ENCODE results near the gene EDA.

Gene EDA

DNA sequence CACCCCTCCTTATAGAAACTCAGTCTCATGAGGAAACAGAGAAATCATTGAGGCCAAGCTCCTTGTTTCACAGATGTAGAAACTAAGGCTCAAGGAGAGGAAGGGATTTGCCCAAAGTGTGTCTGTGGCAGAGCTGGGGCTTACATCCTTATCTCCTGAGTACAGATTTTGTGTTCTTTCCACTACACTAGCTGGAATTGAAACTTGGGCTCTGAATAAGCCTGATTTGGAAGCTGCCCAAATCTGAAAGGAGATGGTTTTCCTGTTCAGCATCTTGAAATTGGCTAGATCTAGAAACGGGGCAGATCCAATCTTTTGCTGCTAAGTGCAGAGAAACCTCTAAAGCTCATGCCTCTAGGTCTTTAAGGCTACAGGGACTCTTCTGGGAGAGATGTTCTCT lies 409.6 kb downstream of the EDA start:
- H3K27ac ChIP-seq: no peak overlapping the region

DNA sequence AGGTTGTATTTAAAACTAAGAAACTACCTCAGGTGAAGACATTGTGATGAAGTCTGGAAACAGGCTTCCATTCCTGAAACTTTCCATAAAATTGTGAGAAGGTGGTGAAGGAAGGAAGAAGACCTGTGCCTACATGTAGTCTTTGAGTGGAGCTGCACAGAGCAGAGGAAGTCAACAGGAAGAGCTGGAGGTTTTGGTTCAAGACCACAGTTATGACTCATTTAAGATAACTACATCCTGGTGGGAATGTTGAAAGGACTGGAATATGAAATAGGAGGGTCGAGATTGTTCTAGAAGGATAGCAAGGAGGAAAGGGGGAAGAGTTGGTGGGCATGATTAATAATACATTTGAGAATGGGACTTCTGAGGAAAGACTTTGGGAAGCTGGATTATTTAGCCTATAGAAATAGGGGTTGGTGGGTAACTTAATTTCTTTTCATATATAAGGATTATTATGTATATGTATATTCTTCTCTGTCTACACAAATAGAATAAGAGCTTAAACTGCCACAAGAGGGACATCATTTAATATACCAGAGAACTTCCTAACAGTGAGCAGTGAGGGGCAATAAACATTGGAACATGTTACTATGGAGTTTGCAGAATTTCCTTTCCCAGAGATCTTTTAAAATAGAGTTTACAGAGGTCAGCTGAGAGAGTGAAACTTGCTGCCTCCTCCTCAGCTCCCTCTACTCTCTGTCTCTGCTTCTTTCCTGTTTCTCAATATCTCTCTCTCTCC lies 410.4 kb downstream of the EDA start:
- TF ChIP-seq, protein P1, sequence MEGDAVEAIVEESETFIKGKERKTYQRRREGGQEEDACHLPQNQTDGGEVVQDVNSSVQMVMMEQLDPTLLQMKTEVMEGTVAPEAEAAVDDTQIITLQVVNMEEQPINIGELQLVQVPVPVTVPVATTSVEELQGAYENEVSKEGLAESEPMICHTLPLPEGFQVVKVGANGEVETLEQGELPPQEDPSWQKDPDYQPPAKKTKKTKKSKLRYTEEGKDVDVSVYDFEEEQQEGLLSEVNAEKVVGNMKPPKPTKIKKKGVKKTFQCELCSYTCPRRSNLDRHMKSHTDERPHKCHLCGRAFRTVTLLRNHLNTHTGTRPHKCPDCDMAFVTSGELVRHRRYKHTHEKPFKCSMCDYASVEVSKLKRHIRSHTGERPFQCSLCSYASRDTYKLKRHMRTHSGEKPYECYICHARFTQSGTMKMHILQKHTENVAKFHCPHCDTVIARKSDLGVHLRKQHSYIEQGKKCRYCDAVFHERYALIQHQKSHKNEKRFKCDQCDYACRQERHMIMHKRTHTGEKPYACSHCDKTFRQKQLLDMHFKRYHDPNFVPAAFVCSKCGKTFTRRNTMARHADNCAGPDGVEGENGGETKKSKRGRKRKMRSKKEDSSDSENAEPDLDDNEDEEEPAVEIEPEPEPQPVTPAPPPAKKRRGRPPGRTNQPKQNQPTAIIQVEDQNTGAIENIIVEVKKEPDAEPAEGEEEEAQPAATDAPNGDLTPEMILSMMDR (conservative IDR thresholded peaks at IDR 0.05): no peak
- no peak for TF ChIP-seq ZFX (IDR thresholded peaks at IDR 0.05)

More for the DNA sequence above, 409.6 kb downstream of the EDA start:
- TF ChIP-seq, protein P1 (conservative IDR thresholded peaks at IDR 0.05): no peak
- TF ChIP-seq ZFX (IDR thresholded peaks at IDR 0.05): no peak

DNA sequence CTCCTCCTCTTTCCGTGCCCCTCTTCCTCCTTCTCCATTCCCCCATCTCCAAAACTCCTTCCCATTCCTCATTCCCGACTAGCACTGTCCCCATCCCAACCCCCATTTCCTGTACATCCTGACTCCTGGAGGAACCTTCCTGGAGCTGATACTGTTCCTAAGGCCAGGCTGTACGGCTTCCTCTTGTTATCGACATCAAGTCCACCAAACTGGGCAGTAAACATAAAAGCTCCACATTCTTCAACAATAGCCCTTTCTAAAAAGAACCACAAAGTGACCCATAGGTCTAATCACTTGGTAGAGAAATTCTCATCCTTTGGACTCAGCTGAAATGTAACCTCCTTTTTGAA lies 410.9 kb downstream of the EDA start:
- no peak overlapping the region for H3K27ac ChIP-seq
- TF ChIP-seq, protein P1 (conservative IDR thresholded peaks at IDR 0.05): no peak
- no peak for TF ChIP-seq ZFX (IDR thresholded peaks at IDR 0.05)

More for the DNA sequence above, 410.4 kb downstream of the EDA start:
- H3K27ac ChIP-seq: no peak overlapping the region

DNA sequence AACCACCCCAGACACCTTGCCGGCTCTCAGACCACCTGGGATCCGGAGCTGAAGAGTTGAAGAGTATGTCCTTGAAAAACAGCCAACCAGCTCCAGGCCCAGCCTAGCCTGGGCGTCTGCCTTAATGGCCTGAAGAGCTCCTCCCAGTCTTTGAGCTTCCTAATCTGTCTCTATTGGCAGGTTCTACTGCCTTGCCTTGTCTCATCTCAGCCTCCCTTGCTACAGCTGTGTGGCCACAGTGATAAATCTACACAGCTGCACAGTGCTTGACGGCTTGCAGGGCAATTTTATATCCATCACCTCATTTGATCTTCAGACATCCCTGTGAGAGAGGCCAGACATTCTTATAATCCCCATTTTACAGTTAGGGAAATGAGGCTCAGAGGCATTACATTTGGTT lies 413.9 kb downstream of the EDA start:
- no peak for TF ChIP-seq ZFX (IDR thresholded peaks at IDR 0.05)
- TF ChIP-seq, protein P1 (conservative IDR thresholded peaks at IDR 0.05): no peak
- H3K27ac ChIP-seq: no peak overlapping the region

DNA sequence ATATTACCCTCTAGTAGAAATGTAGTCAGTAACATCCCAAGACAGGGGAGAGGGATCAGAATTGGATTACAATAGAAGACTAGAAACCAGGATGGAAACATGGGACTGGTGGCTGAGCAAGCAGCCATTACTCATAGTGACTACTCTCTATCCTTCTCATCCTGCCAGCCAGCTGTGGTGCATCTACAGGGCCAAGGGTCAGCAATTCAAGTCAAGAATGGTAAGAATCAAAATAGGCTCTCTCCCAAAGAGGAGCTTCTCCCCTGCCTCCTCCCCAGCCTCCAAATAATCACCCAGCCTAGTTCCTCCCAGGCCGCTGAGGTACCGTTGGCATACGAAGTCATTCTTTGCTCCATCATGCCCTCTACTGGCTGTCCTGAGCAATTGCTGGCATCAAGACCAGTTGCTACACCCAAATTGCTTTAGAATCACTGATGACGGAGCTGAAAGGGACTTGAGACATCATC lies 414.4 kb downstream of the EDA start:
- TF ChIP-seq, protein P1 (conservative IDR thresholded peaks at IDR 0.05): peak; percentile 80
- TF ChIP-seq ZFX (IDR thresholded peaks at IDR 0.05): no peak

DNA sequence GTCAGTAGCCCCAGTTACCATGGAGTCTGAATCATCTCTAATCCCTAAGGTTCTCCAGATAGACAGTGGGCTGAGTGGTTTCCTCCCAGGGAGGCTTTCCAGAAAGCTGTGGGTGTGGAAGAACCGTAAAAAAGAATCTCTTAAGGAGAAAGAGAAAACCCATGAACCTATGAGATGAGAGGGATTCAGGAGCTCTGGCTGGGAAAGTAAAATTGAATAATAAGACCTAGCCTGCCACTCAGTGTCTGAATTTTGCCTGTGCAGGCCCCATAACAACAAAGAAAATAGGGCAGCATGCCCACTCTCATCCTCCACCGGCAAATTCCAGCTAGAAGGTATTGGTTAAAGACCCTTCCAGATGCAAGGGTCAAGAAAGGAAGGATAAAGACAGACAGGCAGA lies 416.9 kb downstream of the EDA start:
- TF ChIP-seq, protein P1 (conservative IDR thresholded peaks at IDR 0.05): no peak
- no peak for TF ChIP-seq ZFX (IDR thresholded peaks at IDR 0.05)

More for the DNA sequence above, 414.4 kb downstream of the EDA start:
- H3K27ac ChIP-seq: no peak overlapping the region

DNA sequence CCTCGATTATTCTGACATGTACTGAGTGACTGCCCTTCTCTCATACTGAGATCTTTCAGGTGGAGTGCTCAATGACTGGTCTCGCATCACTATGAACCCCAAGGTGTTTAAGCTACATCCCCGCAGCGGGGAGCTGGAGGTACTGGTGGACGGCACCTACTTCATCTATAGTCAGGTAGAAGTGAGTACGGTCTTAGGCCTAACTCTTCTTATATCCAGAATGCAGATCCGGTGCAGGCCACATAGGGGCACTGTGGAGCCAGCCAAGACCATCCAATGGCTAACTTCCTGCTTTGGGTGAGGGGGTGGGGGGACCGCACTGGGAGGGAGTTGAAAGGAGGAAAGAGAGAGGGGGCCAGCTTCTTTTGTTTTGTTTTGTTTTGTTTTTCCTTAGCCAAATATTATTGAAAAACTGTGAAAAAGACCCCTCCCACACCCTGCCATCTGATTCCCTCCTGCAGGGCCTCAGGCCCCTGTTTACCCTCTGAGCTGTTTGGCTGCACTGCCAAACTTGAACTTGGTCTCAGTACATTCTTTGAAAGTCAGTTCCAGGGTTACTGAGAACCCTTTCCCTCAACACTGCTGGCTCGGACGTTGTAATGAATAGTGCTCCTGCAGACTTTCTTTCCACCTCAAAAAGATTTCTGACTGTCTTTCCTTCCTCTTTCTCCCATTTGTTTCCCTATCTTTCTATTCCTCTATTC lies 417.6 kb downstream of the EDA start:
- TF ChIP-seq, protein P1 (conservative IDR thresholded peaks at IDR 0.05): peak; percentile 63
- TF ChIP-seq ZFX (IDR thresholded peaks at IDR 0.05): no peak
- no peak overlapping the region for H3K27ac ChIP-seq

More for the DNA sequence above, 416.9 kb downstream of the EDA start:
- no peak overlapping the region for H3K27ac ChIP-seq
